ENCODE results near the gene MYO9B. TPM values are rescaled to one million over a fixed set of nuclear protein-coding genes. Genes with fewer than 3 reads are reported as not detected.

The MYO9B gene
- total and polyA plus RNA-seq, 9 of the 15 experiments (the other 6 are each of a cell fraction or from before 2014, with no cell fraction given): 2.4 to 77.6 (median 23.0) TPM

DNA sequence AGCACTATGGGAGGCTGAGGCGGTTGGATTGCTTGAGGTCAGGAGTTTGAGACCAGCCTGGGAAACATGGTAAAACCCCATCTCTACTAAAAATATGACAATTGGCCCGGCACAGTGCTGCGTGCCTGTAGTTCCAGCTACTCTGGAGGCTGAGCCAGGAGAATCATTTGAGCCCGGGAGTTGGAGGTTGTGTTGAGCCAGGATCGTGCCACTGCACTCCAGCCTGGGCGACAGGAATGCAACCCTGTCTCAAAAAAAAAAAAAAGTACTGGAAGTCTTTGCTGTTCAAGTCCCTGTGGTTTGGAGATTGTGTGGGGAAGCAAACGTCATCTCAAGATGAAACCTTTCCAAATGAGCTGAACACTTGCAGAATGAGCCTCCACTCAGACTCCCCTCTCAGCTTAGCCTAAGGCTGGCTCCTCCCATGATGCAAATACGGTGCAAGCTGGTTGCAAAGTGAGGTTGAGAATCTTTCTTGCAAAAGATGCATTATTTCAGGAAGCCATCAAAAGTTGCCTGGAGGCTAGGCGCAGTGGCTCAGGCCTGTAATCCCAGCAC, 46.2 kb downstream of the MYO9B start (continued):
- TF ChIP-seq XRCC3 (IDR thresholded peaks at IDR 0.05) (no peak), RCOR1 (IDR thresholded peaks at IDR 0.05; ENCODE audit: borderline replicate concordance in 1 of 2, low read depth in 2 of 2, low read length in 2 of 2) (no peak), MIER1 (IDR thresholded peaks at IDR 0.05; ENCODE audit: low read depth) (no peak)

DNA sequence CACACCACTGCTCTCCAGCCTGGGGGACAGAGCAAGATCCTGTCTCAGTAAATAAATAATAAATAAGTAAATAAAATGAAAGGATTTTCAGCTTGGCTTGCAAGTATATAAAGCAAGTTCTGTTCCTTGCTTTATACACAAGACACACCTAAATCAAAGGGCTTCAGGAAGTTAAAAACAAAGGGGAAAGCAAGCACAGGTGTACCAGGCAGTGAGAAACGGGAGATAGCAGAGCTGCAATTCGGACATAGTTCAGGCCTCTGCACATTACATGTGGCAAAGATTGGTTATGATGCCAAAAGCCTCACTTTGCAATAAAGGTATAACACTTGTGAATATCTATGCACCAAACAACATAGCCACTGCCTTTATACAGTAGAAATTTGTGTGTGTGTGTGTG, 47.5 kb downstream of the MYO9B start:
- Histone ChIP-seq H3K27ac (ENCODE audit: extremely low read depth, low read depth, low read length) (no peak overlapping the region), H3K4me3 (no peak overlapping the region), H3K9me1 (ENCODE audit: control insufficient read depth, insufficient read depth, low read length) (peaks cover 4% of the 10 kb centered on the region), H3K4me1 (replicated peaks in 1 of 2; ENCODE audit: control insufficient read depth in 2 of 2, insufficient read depth in 2 of 2, low read length in 2 of 2) (peaks cover 0 to 8% of the 10 kb centered on the region in 2 experiments; a peak in 2 of 5 replicates), H3K9ac (ENCODE audit: insufficient read depth in 1 of 2, low read depth in 2 of 2, low read length in 2 of 2) (no peak overlapping the region), H3K9me3 (replicated peaks; ENCODE audit: control insufficient read depth, insufficient read depth, low read depth, low read length) (no peaks in the 10 kb centered on the region), H3K4me2 (ENCODE audit: insufficient read depth, low read length) (no peak overlapping the region), H4K20me1 (replicated peaks; ENCODE audit: control insufficient read depth, insufficient read depth, low read length) (0 out of 2 replicates have a peak, but pooled peaks cover 3% of the 10 kb centered on the region), H3K79me2 (ENCODE audit: control insufficient read depth, insufficient read depth, low read length) (no peaks in the 10 kb centered on the region), H3K36me3 (ENCODE audit: control insufficient read depth, insufficient read depth, low read length) (peaks cover 3% of the 10 kb centered on the region; the same call in 1 of the 3 replicates), H2AFZ (ENCODE audit: low read depth, low read length) (no peak overlapping the region), H3K27me3 (ENCODE audit: control insufficient read depth in 2 of 2, insufficient read depth in 2 of 2, low read length in 2 of 2) (no peaks in the 10 kb centered on the region)
- DNase-seq (ENCODE audit: extremely low read depth in 1 of 4, low spot score in 3 of 4) (no peak), ATAC-seq (no peak), FAIRE-seq (no peak)
- ChIA-PET CTCF (ENCODE audit: low intra/inter-chr PET ratio) (no interaction called here), POLR2A (interaction anchor here (0.6 kb wide), 1 partner anchor 60 kb away, joined by 3 read pairs; no protein-coding TSS in a partner anchor)
- intact Hi-C loops (cut with micrococcal nuclease): no loop called here
- WGBS (ENCODE audit: insufficient coverage, low coverage, missing lambda C conversion rate): 80% methylated on average over 2 of the region's 2 CpGs
- in situ Hi-C loops (cut with MboI): no loop called here
- no TSS peak for BruUV-seq (replicated peaks)
- TF ChIP-seq LEF1 (IDR thresholded peaks at IDR 0.05) (no peak), TRIM28 (IDR thresholded peaks at IDR 0.05) (no peak), HNRNPK (IDR thresholded peaks at IDR 0.05; ENCODE audit: low read depth, low read length, poor library complexity, severe bottlenecking) (no peak), SRSF7 (optimal IDR thresholded peaks at IDR 0.05; ENCODE audit: low read depth, low read length) (no peak), ZFPM2 (CRISPR knock-in tag; IDR thresholded peaks at IDR 0.05) (no peak), SMARCA5 (IDR thresholded peaks at IDR 0.05) (no peak), SIX5 (IDR thresholded peaks at IDR 0.05; ENCODE audit: borderline replicate concordance in 1 of 2, insufficient read depth in 1 of 2, low read depth in 1 of 2, low read length in 2 of 2) (no peak), ZFP36 (IDR thresholded peaks at IDR 0.05; ENCODE audit: low read depth, low read length, partially characterized antibody) (no peak), OTX1 (CRISPR knock-in tag; IDR thresholded peaks at IDR 0.05) (no peak), ZNF445 (CRISPR knock-in tag; IDR thresholded peaks at IDR 0.05; ENCODE audit: low read depth) (no peak), POLR2AphosphoS5 (IDR thresholded peaks at IDR 0.05; ENCODE audit: control insufficient read depth, insufficient read depth, low read depth, low read length) (no peak), ZNF384 (IDR thresholded peaks at IDR 0.05; ENCODE audit: low read depth, low read length) (no peak)
- TF ChIP-seq, protein P1, sequence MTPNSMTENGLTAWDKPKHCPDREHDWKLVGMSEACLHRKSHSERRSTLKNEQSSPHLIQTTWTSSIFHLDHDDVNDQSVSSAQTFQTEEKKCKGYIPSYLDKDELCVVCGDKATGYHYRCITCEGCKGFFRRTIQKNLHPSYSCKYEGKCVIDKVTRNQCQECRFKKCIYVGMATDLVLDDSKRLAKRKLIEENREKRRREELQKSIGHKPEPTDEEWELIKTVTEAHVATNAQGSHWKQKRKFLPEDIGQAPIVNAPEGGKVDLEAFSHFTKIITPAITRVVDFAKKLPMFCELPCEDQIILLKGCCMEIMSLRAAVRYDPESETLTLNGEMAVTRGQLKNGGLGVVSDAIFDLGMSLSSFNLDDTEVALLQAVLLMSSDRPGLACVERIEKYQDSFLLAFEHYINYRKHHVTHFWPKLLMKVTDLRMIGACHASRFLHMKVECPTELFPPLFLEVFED (CRISPR knock-in tag; conservative IDR thresholded peaks at IDR 0.05): no peak
- TF ChIP-seq, protein P2, sequence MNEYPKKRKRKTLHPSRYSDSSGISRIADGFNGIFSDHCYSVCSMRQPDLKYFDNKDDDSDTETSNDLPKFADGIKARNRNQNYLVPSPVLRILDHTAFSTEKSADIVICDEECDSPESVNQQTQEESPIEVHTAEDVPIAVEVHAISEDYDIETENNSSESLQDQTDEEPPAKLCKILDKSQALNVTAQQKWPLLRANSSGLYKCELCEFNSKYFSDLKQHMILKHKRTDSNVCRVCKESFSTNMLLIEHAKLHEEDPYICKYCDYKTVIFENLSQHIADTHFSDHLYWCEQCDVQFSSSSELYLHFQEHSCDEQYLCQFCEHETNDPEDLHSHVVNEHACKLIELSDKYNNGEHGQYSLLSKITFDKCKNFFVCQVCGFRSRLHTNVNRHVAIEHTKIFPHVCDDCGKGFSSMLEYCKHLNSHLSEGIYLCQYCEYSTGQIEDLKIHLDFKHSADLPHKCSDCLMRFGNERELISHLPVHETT (CRISPR knock-in tag; conservative IDR thresholded peaks at IDR 0.05 in 1 of 2, IDR thresholded peaks at IDR 0.05 in 1 of 2): no peak
- TF ChIP-seq, protein P3, sequence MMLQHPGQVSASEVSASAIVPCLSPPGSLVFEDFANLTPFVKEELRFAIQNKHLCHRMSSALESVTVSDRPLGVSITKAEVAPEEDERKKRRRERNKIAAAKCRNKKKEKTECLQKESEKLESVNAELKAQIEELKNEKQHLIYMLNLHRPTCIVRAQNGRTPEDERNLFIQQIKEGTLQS (IDR thresholded peaks at IDR 0.05): no peak
- TF ChIP-seq, protein P3 (CRISPR knock-in tag; conservative IDR thresholded peaks at IDR 0.05): no peak
